NT2/D1 (cell line): ENCODE data around the gene CD74.

Experiments
- DNase-seq: peaks from one replicate; pipeline ENCODE4 v3.0.0-alpha.2; 2011; ENCODE audit warnings: low read depth, low spot score
- H3K27me3 ChIP-seq: 2 replicates; pipeline ENCODE4 v1.6.0; 2011; ENCODE audit warnings: mild to moderate bottlenecking; ENCODE audit not compliant: insufficient read length, insufficient read depth
- H3K36me3 ChIP-seq: 2 replicates; pipeline ENCODE4 v1.6.1; 2011; ENCODE audit warnings: mild to moderate bottlenecking, low read length, mixed read lengths; ENCODE audit not compliant: insufficient read depth, insufficient read length
- H3K4me1 ChIP-seq: 2 replicates; pipeline ENCODE4 v1.5.1; 2011; ENCODE audit not compliant: insufficient read depth, insufficient read length
- H3K4me3 ChIP-seq: 2 replicates; pipeline ENCODE4 v1.5.1; 2011; ENCODE audit warnings: low read depth; ENCODE audit not compliant: insufficient read length
- H3K9ac ChIP-seq: 2 replicates; pipeline ENCODE4 v1.6.0; 2011; ENCODE audit warnings: low read depth; ENCODE audit not compliant: insufficient read length
- H3K9me3 ChIP-seq: 2 replicates; pipeline ENCODE4 v1.5.1; 2011; ENCODE audit warnings: mild to moderate bottlenecking, low read length; ENCODE audit not compliant: insufficient read depth
- SUZ12 ChIP-seq: IDR thresholded peaks from 2 replicates; pipeline ENCODE4 v1.6.1; 2011; ENCODE audit not compliant: insufficient read length, insufficient read depth; ENCODE audit errors: extremely low read depth
- YY1 ChIP-seq: IDR thresholded peaks from 2 replicates; pipeline ENCODE4 v1.6.1; 2011; ENCODE audit not compliant: insufficient read length, insufficient read depth
- ZNF274 ChIP-seq: IDR thresholded peaks from 2 replicates; pipeline ENCODE4 v1.6.1; 2011; ENCODE audit warnings: mild to moderate bottlenecking, low read depth, low read length

Gene CD74

DNA sequence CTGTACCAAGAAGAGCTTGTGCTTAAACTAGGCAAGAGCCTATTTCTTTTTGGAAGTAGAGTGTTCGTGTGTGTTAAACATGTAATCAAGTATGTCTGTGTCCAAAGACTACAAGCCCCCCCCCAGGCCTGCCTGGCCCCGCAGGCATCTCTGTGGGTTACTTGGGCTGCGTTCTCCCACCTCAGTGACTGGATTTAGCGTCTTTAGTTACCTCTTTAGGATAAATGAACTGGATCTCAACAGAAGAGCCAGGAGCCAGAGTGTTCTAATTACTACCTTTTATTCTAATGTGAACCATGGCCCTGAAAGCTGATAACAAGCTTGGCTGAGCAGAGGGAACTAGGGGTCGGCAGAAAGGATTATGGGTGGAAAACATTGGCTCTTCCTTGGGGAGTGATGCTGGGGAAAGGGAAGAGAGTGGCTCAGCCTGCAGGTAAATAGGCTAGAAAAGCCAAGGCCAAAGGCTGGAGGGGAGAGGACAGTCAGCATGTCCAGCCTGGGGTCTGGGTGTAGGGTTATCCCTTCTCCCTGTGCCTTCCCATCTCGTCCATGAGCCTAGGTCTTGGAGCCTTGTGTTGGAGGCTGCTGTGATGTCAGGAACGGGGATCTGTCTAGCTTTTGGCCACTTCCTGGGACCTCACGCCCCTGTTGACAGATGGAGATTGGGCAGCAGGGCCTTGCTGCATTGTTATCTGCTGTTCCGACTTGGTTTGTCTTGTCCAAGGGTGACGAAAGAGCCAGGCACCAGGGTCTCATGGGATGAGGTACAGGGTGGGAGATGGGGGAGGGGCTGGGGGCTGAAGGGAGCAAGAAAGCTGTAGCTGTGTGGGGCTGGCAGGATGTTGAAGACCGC, 11.1 kb downstream of the CD74 start:
- Histone ChIP-seq H3K36me3 (peaks cover 68% of the 10 kb centered on the region), H3K9ac (no peak overlapping the region)
- no peak for TF ChIP-seq SUZ12
- TF ChIP-seq ZNF274, result no peak
- no peak for TF ChIP-seq YY1

DNA sequence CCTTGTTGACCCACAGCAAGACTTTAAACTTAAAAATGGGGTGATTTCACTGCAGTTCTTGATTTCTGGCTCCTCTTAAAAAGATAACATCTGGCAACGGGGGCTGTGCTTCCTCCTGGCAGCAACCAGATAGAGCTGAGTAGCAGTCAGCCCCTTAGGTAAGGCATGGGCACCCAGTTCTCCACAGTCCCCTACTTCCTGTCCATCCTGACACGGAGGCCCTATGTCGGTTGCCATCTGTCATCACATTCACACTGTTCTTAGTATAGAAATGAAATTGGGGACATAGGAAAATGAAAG, 11.7 kb downstream of the CD74 start:
- TF ChIP-seq SUZ12 (no peak), YY1 (no peak), ZNF274 (no peak)
- peaks cover 73% of the 10 kb centered on the region for H3K36me3 ChIP-seq
- DNase-seq, result no peak

More for the DNA sequence above, 11.1 kb downstream of the CD74 start:
- no peak for DNase-seq
- no peaks in the 10 kb centered on the region for H3K4me1 ChIP-seq
- H3K9me3 ChIP-seq, result no peaks in the 10 kb centered on the region
- H3K4me3 ChIP-seq, result no peak overlapping the region
- H3K27me3 ChIP-seq, result no peaks in the 10 kb centered on the region

DNA sequence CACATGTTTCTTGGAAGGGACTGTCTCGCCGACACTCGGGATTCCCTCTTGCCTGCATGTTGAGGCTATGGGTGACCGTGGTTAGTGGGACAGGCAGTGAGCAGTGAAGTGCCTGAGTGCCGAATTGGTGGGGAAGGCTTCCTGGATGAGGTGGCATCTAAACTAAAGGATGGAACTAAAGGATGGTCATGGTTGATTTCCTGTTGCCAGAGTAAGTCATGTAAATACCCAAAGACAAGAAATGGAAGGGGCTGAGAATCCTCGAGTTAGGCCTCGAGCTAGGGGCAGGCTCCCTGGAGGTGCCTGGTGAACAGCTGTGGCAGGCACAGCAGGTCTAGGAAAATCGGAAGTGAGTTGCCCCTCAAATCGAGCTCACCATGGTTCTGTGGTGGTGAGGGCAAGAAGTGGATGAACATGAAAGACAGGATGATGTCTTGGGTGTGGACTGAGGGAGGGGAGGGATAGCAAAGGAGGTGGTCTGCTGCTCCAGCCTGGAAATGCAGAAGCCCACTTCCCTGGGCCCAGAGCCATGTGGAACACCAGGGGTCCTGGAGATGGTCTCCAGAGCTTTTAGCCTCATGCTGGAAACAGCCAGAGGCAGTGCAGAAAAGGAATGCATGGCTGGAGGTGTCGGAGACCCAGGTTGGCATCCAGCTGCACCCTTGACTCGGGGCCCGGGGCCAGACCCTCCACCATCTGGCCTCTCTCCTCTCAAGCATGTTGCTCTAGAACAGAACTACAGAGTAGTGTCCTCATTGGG, 12.2 kb downstream of the CD74 start:
- Histone ChIP-seq H3K4me3 (no peak overlapping the region), H3K9ac (no peak overlapping the region), H3K4me1 (no peaks in the 10 kb centered on the region), H3K9me3 (no peaks in the 10 kb centered on the region), H3K27me3 (no peaks in the 10 kb centered on the region), H3K36me3 (peaks cover 79% of the 10 kb centered on the region)
- no peak for DNase-seq
- TF ChIP-seq YY1 (no peak), ZNF274 (no peak), SUZ12 (no peak)

More for the DNA sequence above, 11.7 kb downstream of the CD74 start:
- H3K27me3 ChIP-seq, result no peaks in the 10 kb centered on the region
- no peak overlapping the region for H3K4me3 ChIP-seq
- no peaks in the 10 kb centered on the region for H3K9me3 ChIP-seq
- no peaks in the 10 kb centered on the region for H3K4me1 ChIP-seq
- H3K9ac ChIP-seq, result no peak overlapping the region

DNA sequence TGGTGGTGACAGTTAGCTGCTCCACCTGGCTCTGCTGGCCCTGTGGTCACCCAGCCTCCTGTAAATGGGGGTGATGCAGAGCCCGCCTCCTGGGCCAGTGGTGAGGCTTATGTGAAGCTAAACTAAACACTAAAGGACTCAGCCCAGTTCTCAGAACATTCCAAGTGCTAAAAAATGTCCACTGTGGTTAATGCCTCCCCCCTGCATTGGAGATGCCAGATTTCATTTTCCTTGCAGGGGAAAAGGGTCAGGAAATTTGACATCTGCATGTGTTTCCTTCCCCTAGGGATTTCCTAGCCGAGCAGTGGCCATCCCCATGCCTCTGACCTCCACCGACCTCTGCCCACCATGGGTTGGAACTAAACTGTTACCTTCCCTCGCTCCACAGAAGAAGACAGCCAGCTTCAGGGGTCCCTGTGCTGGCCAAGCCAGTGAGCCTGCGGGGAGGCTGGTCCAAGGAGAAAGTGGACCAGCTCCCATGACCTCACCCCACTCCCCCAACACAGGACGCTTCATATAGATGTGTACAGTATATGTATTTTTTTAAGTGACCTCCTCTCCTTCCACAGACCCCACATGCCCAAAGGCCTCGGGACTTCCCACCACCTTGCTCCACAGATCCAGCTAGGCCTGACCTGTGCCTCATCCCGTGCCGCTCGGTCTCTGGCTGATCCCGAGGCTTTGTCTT, 13.0 kb downstream of the CD74 start:
- peaks cover 87% of the 10 kb centered on the region for H3K36me3 ChIP-seq
- no peak overlapping the region for H3K9ac ChIP-seq
- DNase-seq, result no peak
- no peaks in the 10 kb centered on the region for H3K9me3 ChIP-seq
- H3K27me3 ChIP-seq, result no peaks in the 10 kb centered on the region
- H3K4me1 ChIP-seq, result no peaks in the 10 kb centered on the region
- H3K4me3 ChIP-seq, result no peak overlapping the region
- no peak for TF ChIP-seq ZNF274
- TF ChIP-seq SUZ12, result no peak
- TF ChIP-seq YY1, result no peak

DNA sequence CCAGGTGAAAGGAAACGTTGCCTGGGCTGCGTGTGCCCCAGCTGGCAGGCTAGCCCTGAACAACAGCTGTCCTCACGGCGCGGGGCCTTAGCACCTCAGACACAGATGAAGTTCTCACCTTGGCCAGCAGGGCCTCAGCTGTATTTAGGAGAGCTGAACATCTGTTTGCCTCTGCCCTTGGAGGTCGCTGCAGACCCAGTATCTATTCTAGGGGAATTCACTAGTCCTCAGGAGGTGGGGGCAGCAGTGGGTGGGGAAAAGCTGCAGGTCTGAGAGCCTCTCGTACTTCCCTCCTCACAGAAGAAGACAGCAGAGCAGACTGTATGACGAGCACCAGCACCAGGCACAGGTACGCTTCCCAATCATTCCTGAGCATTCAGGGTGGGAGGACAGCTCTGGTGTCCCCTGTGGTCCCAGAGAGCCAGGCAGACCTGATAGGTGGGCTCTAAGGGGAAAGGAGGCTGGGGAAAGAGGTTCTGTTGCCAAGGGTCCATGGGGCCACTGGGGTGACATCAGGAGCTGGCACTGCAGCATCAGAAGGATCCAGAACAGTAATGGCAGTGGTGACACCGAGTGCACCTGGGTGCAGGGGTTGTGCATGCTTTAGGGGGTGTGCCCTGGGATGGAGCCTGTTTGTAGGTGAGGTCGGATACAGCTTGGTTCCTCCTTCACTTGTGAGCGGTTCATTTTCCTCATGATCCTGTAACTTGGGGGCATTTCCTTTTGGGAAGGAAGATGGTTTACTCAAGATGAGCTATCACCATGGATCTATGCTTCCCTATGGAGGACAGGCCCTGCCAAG, 13.8 kb downstream of the CD74 start:
- H3K36me3 ChIP-seq, result peaks cover 93% of the 10 kb centered on the region

DNA sequence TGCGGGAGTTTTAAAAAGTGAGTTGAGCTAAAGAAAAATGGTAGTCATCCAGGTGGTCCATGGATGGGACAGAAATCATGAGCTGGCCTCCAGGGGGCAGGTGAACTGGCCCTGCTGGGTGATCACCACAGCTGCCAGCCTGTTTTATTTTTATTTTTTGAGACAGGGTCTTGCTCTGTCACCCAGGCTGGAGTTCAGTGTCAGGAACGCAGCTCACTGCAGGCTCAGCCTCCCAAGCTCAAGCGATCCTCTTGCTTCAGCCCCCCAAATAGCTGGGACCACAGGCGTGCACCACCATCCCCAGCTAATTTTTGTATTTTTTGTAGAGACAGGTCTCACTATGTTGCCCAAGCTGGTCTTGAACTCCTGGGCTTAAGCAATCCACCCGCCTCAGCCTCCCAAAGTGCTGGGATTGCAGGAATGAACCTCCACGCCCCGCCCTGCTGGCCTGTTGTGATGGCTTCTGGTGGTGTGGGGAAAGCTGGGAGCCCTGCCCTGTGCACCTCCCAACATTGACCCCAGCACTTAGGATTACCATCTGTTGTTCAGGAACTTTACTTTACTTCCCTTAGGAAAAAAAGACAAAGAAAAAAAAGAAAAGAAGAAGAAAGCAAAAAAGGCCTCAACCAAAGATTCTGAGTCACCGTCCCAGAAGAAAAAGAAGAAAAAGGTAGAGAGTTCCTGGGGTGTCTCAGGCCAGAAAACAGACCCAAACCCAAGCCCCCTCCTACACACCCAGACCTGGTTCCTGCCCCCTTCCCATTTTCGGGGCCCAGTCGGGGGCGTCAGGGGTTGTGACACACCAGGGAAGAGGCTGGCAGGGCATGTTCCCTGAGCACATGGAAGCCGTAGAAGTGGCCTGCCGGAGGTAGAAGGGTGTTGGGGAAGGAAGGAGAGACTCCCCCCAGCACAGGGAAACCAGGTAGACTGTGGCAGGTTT, 14.7 kb downstream of the CD74 start:
- TF ChIP-seq YY1 (no peak), SUZ12 (no peak), ZNF274 (no peak)
- Histone ChIP-seq H3K36me3 (peaks cover 98% of the 10 kb centered on the region), H3K4me3 (no peak overlapping the region), H3K9ac (no peak overlapping the region), H3K9me3 (no peaks in the 10 kb centered on the region), H3K27me3 (no peaks in the 10 kb centered on the region), H3K4me1 (no peaks in the 10 kb centered on the region)
- no peak for DNase-seq

More for the DNA sequence above, 13.8 kb downstream of the CD74 start:
- no peak for DNase-seq
- H3K9ac ChIP-seq, result no peak overlapping the region
- H3K4me3 ChIP-seq, result no peak overlapping the region
- TF ChIP-seq YY1 (no peak), ZNF274 (no peak), SUZ12 (no peak)
- H3K9me3 ChIP-seq, result no peaks in the 10 kb centered on the region
- no peaks in the 10 kb centered on the region for H3K27me3 ChIP-seq
- no peaks in the 10 kb centered on the region for H3K4me1 ChIP-seq
